HG03378 (cell line): ENCODE results near the gene RPRD1B.

ENCODE experiments used
- ATAC-seq: cut with Tn5 transposase; IDR thresholded peaks from one replicate; pipeline ENCODE4 v1.9.1; 2021; ENCODE audit warnings: mild to moderate bottlenecking, moderate library complexity; ENCODE audit not compliant: unreplicated experiment

Gene RPRD1B

DNA sequence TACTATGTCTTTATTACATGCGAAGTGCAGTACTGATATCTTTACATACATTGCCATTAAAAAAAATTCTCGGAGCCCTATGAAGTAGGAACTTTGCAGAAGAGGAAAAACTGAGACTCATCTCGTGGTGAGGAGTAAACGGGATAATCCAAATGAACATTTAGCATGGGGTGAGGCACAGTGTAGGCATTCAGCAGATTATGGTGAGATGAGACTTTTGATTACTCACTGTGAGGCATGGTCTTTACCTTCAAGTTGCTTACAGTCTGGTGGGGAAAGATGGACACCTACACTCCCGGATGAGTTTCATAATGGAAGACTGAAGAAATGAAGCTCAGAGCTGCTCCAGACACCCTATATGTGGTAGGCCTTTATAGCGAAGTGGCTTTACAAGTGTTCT lies 1.4 kb downstream of the RPRD1B start:
- ATAC-seq, result no peak

- no peak for ATAC-seq
Measured at GRCh38 chr20:38036366-38036765, 2.8 kb downstream of the RPRD1B start.

DNA sequence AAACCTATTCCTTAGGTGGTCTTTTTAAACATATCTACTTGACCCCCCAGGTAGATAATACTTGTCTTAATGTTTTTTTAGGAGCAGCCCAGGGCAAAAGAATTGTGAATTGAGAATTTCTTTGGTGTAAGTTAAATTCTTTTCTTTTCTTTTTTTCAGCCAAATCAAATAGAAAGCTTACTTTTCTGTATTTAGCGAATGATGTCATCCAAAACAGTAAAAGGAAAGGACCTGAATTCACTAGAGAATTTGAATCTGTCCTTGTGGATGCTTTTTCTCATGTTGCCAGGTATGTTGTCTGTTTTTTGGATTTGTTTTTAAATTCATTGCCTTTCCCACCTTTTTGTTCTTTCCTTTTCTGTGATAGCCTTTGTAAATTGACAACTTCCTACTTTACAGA lies 6.7 kb downstream of the RPRD1B start:
- no peak for ATAC-seq

- ATAC-seq, result no peak
Measured at GRCh38 chr20:38043512-38044300, 10.2 kb downstream of the RPRD1B start.

GRCh38 chr20:38044685-38045084 lies 11.1 kb downstream of the RPRD1B start:
- ATAC-seq, result no peak

DNA sequence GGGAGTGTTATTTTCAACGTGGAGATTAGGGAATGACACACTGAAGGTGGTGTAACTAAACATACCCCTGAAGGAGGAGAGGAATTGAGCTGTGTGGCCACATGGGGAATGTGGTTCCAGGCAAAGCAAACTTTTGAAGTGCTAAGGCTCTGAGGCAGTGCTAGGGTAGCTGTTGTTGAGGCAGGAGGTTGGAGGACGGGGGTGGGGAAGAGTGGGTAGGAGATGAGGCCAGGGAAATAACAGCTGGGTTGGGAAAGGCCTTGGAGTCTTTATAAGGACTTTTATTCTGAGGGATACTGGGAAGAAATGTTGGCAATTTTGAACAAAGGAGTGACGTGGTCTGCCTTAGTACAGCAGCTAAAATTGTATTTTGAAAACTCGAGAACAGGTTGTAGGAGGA lies 13.0 kb downstream of the RPRD1B start:
- no peak for ATAC-seq

DNA sequence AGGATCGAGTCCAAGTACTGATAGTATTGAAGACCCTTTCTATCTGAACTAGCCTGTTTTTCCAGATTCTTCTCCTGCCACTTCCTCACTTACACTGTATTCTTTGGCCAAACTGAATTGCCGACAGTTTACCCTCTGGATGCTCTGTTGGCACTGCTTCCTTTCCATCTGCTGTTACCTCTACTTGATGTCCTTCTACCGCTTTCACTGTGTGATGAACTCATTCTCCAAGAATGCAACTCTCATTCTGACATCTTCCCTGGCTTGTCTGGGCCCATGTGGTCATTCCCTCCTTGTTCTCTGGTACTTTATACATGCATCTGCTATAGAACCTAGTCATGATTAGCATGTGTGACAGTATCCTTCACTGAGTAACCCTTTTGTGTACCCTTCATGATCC lies 16.3 kb downstream of the RPRD1B start:
- no peak for ATAC-seq

DNA sequence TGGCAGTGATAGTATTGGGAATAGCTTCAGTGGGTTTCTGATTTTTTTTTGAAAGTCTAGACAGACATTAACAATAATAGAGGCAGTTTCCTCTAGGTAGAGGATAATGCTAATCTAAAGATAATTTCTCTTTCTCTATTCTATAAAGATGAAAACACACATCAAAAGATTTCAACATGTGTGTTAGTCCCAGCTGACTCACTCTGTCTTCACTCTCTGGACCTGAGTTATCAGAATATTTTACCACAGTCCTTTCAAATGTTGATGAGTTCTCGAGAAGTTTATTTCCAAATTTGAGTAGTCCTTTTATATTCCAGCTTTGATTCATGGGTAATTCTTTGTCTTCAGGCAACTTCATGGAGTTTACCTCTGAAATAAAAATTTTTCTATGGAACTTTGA lies 17.1 kb downstream of the RPRD1B start:
- ATAC-seq, result no peak

GRCh38 chr20:38052870-38053269 lies 19.3 kb downstream of the RPRD1B start:
- ATAC-seq, result no peak

DNA sequence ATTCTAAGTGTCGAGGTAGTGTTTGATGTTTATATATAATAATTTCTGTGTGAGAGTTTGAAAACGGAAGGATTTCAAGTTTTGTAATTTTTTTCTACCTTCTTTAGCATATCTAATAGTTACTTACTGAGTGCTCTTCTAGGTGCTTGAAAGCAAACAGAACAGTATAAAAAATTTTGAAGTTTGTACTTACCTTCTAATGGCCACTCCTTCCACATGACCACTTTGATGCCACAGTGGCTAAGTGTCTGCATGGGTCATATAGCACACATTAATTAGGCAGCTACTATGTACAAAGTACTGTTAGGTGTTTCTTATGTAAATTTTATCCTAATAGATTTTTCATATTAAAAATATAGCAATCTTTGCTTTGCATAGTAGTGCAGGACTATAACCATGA lies 21.1 kb downstream of the RPRD1B start:
- no peak for ATAC-seq

GRCh38 chr20:38055294-38055693 lies 21.7 kb downstream of the RPRD1B start:
- ATAC-seq, result no peak

GRCh38 chr20:38055848-38056247 lies 22.3 kb downstream of the RPRD1B start:
- ATAC-seq, result no peak

DNA sequence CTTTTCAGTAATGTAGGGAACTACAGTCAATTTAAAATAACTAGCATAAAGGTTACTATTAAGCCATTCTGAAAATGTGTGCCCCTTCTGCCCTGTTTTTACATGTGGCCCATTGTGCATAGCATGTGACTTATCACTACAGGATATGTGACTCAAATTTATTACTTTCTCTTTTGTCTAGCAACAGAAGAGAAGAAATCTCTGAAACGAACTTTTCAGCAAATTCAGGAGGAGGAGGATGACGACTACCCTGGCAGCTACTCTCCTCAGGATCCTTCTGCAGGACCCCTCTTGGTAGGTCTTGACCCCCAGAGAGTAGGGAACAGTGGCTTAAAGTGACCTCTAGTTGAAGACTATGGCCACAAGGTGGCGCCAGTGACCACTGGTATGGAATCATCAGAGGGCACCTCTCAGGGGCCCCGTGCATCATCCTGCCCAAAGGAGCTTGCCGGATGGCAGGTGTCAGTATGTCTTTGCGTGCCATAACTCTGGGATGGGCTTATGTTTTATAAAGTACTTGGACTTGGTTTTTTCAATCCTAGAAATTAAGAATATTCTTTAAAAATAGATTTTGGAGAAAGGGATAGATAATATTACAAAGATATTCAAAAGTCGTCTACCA lies 23.9 kb downstream of the RPRD1B start:
- peak; percentile 60 for ATAC-seq

DNA sequence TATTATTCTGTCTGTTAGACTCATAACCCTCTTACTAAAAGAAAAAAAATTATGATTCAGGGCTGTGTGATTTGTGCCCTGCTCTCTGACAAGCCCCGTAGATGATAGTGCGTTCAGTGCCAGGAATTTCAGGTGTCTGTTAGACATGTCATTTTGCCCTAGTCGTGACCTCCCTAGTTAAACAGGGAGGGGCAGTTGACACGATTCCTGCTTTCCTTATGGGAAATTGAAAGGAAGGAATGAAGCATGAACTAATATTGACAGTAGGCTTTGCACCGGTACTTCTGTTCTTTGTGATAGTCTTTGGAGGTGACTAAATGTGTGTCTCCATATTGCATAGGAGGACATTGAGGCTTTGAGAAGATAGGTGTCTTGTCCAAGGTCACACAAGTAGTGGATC lies 26.3 kb downstream of the RPRD1B start:
- no peak for ATAC-seq

GRCh38 chr20:38060536-38060935 lies 27.0 kb downstream of the RPRD1B start:
- no peak for ATAC-seq

DNA sequence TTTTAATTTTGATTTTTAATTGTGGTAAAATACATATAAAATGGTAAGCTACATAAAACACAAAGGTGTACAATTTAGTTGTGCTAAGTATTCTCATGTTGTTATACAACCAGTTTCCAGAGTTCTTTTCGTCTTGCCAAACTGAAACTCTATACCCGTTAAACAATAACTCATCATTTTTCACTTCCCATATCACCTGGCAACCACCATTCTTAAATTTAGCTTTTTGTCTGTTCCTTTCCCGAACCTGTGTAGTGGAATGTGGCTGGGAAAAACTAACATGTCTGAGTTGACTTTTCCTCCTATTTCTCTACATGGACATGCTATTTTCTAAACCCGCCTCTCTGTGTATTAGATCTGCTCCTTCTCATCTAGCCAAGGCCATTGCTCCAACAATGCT lies 27.6 kb downstream of the RPRD1B start:
- ATAC-seq, result no peak

DNA sequence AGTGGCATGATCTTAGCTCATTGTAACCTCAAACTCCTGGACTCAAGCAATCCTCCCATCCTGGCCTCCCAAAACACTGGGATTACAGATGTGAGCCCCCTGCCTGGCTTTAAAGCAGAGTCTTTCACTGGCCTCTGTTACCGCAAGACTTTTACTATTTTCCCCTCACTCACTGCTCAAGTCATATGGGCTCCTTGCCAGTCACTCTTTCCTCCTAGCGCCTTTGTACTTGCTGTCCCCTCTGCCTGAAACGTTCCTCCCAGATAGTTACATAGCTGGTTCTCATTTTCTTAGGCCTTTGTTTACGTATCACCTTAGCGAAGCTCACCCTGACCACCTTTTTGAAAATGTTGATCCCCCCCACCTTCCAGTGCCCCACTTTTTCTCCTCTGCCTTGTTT lies 29.3 kb downstream of the RPRD1B start:
- no peak for ATAC-seq

GRCh38 chr20:38063911-38064530 lies 30.5 kb downstream of the RPRD1B start:
- no peak for ATAC-seq

GRCh38 chr20:38065764-38066375 lies 32.3 kb downstream of the RPRD1B start:
- ATAC-seq, result no peak

DNA sequence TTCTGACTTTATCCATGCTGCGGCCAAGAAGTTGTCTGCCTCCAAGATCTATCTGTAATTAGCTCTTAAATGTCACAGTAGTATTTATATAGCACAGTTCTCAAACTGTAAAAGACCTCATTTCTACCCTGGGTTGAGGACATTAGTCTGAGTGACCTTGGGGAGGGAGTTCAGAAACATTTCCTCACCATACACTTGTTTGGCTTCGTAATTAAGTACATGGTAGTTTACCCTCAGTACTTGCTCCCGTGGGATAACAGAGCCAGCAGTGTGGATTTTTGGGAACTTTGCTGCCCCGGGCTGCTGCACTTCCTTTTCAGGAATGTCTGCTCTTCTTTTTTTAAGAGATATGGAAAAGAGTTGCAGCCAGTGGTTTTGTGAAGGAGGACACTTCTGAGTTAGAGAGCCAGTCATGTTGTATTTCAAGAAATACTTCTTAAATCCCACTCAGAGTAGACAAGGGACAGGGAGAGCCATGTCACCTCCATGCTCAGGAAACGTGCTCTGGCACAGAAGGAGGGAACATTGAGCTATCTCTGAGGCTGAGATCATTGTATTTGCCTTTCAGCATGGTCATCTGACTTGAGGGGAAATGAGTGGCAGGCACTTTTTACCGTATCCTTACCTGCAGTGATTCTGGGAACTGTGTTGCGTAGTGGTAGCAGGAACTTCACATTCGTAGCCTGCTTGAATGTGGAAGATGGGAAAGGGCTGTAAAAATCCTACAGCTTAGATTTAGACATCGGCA lies 33.6 kb downstream of the RPRD1B start:
- ATAC-seq, result no peak

DNA sequence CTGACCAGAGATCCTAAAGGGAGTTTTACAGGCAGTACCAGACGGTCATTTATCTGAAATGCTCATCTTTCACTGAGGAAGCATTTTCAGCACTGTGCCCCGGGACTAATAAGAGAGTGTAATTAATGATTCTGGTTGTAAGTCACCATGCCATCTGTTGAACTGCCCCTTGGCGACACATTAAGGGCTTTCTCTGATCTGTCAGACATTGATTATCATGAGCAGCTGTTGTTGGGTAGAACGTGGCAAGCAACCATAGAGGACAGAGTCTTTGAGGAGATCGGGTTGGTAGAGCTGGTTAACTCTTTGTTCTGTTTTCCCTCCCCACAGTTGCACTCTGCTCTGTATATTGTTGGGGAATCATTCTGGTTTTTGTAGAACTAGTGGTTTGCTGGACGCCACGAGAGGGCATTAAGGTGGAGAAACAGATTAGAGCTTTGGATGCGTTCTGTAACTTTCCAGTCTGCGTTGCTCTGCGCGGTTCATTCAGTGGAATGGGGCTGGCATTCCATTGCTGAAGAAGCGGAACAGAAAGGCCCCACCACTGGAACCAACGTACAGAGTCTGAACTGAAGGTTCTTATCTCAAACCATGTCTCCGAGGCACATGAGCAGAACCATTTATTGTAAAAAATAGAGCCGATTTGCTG lies 34.3 kb downstream of the RPRD1B start:
- ATAC-seq, result no peak
